GM21423 (cell line): ENCODE results near the gene TRA2B.
A peak's percentile ranks its signal among the peaks of the same experiment; 100 is the strongest.

Experiments
- ATAC-seq: cut with Tn5 transposase; IDR thresholded peaks from one replicate; pipeline ENCODE4 v1.9.1; 2021; ENCODE audit warnings: mild to moderate bottlenecking, moderate library complexity; ENCODE audit not compliant: unreplicated experiment

TRA2B gene

DNA sequence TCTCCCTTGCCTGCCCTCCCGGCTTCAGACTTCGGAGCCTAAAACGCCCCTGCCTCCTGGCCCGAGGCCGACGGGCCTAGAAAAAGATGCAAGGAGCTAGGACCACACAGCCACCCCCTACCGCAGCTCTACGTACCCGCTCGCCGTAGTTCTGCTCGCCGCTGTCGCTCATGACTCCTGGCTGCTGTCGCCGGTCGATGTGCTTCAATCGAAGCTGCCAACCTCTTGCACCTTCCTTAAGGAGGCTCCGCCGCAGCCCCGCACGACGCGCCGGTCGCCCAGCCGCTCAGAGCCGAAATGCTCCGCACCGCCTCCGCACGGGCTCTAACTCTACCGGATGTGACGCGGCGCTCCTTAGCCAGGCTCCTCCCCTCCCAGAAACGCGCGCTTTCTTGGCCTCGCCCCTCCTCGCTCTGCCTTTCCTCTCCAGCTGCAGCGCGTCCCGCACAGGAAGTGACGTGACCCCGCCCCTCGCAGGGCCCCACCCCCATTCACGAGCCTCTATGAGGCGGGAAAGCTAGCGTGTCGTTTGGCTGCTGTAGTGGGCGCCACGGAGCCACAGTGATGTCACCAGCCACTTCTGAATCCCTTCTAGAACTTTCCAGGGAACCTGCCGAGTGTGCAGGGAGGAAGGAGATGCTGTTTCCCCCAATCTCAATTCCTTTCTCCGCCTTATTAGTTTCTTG is at the start of gene TRA2B:
Gene TRA2B (minus strand): TSS at position 326 of the 686 bp plus-strand sequence. CDS start 154 bp downstream, at position 172.
- peak; percentile 93 for ATAC-seq

DNA sequence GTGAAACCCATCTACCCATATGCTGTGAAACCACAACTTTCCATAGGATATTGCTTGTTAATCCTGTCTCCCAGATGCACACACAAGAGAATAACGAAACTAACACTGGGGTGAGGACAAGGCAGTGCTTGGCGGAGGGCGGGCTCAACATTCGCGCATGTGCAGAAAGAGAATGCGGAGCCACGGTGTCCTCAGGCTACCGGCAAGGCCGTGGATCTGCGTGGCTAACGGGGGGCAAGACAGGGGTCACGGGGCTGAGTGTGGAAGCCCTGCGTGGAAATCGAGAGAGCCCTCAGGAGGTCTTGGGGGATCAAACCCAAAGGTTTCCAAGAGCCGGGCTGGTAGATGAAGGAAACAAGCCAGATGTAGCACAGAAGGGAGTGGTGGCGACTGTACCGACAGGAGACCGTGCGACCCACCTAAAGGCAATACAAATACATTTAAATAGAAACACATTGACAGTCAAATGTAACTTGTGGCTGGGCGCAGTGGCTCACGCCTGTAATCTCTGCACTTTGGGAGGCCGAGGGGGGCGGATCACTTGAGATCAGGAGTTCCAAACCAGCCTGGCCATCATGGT is 48.5 kb upstream of the TRA2B start:
- ATAC-seq, result no peak

DNA sequence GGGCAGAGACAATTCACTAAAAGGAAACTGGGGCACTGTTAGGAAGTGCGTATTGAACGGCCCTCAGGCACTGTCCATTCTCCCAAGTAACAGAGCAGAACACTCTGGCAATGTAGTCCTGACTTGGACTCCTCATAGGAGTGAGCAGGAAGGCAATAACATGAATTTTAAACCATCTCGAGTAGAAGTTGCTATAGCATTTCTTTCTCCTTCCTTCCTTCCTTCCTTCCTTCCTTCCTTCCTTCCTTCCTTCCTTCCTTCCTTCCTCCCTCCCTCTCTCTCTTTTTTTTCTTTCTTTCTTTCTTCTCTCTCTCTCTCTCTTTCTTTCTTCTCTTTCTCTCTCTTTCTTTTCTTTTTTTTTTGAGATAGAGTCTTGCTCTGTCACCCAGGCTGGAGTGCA is 46.4 kb upstream of the TRA2B start:
- ATAC-seq, result no peak

DNA sequence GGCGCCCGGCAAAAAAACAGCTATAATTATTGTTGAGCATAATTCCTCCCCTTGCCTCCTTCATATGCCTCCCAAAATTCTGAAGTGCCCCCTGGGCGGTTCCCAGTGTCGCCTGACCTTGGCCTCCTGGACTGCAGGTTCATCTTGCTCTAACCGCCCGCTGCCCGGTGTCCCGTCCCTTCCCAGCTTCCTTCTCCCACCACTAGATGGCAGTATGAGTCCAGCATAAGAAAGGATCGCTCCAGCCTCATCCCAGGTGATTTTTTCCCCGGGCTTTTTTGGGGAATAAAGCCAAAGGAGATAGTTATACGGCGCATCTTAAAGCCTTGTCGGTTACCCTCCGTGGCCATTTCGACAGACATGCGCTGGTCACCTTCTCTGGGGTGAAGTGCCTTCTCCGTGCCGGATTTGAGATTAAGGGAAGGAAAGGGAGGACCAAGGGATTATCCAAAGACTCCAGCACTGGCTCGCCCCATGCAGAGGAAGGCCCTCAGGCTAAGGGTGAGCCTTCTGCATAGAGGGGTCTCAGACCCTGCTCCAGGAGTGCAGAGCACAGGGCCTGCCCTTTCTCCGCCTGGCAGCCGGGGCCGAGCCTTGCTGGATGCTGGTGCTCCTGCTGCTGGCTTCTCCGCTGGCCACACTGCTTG is 45.8 kb upstream of the TRA2B start:
- no peak for ATAC-seq

GRCh38 chr3:185982632-185983031 is 44.8 kb upstream of the TRA2B start:
- ATAC-seq, result no peak

GRCh38 chr3:185981621-185982020 is 43.8 kb upstream of the TRA2B start:
- ATAC-seq, result no peak

- ATAC-seq, result no peak
Observed at GRCh38 chr3:185979721-185980121, 41.9 kb upstream of the TRA2B start.

GRCh38 chr3:185978516-185978915 is 40.7 kb upstream of the TRA2B start:
- no peak for ATAC-seq

DNA sequence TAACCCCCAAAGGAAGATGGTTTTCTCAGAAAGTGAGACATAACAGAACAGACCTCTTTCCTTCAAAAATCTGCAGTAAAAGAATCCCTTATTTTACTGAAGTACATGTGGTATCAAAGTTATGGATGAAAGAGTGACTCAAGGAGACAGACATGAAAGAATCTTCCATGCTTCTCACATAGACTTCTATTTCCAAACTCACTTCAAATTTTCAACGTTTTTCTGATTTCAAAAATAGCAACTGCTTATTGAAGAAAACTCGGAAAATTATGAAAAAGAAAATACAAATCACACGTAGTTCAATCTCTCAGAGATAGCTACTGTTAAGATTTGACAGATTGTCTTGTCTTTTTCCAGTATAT is 39.8 kb upstream of the TRA2B start:
- no peak for ATAC-seq

DNA sequence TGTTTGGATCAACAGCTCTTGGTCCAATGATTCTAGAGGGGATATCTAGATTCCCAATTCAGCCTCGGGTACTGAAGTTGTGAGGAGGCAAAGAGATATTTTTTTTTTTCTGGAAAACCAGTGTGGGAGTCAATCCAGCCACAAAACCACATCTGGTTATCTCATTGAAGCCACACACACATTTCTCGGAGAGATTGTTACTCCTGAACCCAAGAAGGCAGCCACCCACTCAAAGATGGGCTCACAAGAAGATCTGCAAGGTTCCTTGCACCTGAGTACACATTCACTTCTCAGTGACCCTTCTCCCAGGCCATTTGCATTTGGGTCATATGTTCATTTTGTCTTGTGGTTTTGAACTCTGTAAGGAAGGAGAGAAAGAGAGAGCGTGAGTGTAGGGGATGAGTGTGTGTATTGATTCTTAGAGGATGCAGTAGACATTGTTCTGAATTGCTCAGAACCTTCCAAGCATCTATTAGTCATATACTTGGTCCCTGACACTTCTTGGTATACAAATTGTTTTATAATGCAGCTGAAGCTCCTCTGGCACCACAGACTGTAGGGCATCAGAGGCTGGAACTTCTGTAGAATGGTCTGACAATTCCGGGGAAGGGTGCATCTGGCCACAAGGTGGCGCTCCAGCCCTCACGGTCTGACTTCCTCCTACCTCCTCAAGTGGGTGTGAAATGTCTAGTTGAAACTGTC is 39.3 kb upstream of the TRA2B start:
- ATAC-seq, result peak; percentile 83

DNA sequence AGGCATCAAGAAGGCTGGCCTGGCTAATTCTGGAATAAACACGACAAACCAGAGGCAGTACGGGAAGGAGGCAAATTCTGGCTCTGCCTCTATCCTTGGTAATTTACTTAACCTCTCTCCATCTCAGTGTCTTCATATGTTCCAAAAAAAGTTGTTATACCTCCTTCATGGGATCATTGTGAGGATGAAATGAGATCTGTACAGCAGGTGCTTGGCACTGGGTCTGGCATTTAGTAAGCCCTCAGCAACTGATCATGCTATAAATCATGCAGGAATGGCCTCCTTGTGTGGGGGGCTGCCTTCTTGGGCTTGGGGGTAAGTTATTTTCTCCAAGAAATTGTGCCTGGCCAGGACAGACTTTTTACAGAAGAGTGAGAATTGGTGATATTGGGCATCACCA is 38.3 kb upstream of the TRA2B start:
- no peak for ATAC-seq

GRCh38 chr3:185971579-185971978 is 33.8 kb upstream of the TRA2B start:
- ATAC-seq, result no peak

DNA sequence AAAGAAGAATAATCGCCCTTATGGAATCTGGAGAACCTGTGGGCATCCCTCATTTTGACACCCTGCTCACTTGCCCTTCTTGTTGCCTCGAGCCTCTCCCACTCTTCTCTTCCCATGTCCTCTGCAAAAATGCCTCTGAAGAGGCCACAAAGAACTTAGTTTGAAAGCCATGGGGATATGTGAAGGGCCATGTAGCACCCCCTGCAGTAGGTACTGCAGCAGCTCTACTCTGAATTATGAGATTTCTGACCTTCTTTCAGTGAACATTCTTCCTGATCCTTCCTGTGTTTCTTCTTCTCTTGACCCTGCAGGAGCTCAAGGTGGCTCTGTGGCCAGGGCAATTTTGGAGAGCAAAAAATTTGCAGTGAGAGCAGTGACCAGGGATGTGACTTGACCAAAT is 30.4 kb upstream of the TRA2B start:
- no peak for ATAC-seq

DNA sequence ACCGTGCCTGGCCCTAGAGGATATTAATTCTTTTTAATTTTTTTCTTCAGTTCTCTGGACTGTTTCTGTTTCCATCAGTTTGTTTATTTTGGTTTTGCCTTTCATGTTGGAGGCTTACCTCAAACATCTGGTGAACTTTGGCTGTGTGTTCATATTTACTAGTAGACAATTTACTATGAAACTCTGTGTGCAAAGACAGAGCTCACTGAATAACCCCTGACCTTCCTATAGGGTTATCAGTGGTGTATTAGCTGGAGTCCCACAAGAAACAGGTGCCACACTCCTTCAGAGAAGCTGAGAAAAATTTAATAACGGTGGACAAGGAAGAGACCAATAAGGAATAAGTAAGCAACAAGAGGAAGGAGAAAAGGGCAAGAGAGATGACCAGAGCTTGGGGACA is 28.8 kb upstream of the TRA2B start:
- no peak for ATAC-seq

GRCh38 chr3:185965496-185965895 is 27.7 kb upstream of the TRA2B start:
- ATAC-seq, result no peak

- ATAC-seq, result no peak
Observed at GRCh38 chr3:185961675-185962232, 23.9 kb upstream of the TRA2B start.

GRCh38 chr3:185960522-185961288 is 22.9 kb upstream of the TRA2B start:
- no peak for ATAC-seq

DNA sequence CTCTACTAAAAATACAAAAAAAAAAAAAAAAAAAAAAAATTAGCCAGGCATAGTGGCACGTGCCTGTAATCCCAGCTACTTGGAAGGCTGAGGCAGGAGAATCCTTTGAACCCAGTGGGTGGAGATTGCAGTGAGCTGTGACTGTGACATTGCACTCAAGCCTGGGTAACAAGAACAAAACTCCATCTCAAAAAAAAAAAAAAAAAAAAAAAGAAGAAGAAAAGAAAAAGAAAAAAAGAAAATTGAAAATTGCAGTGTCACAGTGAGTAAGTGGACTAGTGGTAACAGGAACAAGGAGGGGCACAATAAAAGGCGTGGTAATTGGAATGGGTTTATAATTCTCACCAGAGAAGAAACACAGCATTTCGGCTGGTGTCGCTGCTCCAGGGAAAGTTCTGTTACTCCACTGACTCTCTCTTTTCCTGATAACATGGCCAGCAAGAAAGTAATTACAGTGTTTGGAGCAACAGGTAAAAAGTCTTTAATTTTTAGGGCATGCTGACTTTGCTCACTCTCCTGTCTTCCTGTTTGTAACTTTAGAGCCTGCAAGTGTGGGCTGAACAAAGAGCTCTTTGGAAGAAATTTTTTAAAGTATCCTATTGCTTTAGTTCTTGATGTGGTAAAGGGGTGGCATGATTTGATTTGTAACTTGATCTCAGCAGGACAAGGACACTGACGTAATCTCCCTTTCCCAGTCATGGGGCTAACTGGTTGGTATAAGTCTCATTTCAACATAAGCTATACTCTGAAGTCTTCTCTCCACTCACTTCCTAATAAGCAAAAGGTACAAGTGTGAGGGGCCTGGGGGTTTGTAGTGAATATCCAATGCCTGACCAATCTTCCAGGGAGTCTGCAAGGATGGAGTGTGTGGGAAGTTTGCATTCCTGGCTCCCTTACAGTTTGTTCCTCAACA is 22.1 kb upstream of the TRA2B start:
- no peak for ATAC-seq

DNA sequence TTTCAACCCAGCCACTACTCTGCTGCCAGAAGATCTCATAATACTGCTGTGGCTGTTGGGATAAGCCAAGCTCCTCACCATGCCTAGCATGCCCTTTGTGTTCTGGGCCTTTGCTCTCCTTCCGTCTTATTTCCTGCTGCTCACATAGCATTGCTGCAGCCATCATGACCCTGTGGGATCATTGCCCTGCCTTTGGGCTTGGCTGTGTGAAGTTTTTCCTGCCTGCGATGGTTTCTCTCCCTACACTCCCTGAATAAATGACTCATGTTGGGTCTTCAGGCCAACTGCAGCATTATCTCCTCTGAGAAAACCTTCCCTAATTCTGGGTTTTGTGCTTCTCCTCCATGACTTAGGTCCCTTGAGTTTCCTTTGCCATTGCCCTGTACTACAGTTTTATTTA is 20.8 kb upstream of the TRA2B start:
- no peak for ATAC-seq

DNA sequence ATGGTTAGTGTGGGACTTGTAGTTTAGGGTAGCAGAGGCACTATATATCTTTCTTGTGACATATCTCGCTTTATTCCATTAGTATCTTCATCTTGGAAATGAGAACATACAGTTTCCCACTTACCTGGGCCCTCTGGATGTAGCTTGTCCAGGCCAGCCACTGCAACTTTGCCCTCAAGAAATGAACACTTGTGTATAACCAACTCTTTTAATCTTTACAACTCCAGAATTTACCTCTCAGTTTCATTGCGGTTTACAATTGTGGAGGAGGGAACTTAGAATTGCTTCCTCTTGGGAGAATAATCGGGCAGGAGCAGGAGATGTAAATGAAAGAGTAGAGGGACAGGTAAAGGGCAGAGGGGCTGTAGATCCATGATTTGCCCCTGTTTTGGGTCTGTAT is 18.4 kb upstream of the TRA2B start:
- no peak for ATAC-seq
